NCI-H1092 (cell line): Measurements from ENCODE around the gene TRIP6.
"Not testable (repeated sequence)": the region's sequence is repeated elsewhere in the genome, so short reads cannot be mapped to it uniquely, and the experiment has no call there.

Experiments
- DNase-seq: peaks from one replicate; lab custom pipeline; 2025; lab: John Stamatoyannopoulos, UW

The TRIP6 gene

DNA sequence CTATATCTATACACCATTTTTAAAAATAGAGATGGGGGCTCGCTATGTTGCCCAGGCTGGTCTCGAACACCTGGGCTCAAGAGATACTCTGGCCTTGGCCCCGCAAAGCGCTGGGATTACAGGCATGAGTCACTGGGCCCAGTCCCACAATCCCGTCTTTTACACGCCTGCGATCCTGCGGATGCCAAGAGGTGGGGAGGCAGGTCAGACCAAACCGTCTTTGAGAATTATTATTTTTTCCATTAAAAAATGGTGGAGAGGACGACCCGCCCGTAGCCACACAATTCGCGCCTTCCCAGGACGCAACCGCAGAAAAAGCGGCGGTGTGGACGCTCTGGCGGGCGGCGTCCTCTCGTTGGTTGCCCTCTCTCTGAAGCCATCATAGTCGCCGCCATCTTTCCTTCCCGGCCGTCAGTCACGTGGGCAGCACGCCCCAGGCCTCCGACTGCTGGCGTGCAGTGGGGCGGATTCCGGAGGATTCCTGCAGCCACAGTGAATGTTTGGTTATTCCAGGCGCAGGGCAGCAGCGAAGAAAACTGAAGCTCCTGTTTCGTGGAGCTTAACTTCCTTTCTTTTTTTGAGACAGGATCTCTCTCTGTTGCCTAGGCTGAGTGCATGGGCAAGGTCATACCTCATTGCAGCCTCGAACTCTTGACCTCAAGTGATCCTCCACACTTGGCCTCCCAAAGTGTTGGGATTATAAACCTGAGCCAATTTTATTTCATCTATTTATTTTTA is 29.9 kb upstream of the TRIP6 start:
- peak; percentile 68 for DNase-seq

- no peak for DNase-seq
Observed at GRCh38 chr7:100839361-100839760, 27.8 kb upstream of the TRIP6 start.

DNA sequence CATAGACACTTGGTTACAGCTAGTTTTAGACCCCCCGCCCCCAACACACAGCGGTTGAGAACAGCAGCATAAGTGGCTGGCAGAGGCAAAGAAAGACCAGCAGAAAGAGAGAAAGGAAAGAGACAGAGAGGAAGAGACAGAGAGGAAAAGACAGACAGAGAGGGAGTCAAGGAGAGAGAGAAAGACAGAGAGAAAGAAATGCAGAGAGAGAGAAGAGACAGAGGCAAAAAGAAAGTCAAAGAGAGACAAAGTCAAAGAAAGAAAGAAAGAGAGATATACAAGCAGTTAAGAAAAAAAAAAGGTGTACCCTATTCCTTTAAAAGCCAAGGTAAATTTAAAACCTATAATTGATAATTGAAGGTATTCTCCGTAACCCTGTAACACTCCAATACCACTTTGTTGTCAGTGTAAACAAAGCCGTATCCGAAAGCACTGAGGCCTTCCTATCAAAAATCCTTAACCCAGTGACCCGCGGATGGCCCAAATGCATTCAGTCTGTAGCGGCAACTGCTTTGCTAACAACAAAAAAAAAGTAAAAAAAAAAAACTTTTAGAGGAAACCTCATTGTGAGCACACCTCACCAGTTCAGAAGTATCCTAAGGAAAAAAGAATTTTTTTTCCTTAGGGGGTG is 26.6 kb upstream of the TRIP6 start:
- no peak for DNase-seq

DNA sequence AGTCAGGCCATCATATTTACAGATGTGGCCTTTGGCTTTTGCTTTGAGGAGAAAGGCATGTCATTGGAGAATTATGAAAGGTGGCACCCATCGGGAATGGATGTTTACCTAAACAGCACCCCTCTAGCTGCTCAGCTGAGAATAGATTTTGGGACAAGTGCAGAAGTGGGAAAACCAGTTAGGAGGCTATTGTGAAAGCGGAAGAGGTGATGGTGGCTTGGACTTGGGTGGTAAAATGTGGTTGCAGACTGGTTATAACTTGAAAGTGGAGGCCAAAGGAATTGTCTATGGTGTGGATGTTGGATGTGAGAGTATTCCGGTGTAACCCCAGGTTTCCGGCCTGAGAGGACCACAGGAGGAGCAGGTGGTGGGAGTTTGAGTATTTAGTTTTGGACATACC is 19.8 kb upstream of the TRIP6 start:
- DNase-seq = no peak

DNA sequence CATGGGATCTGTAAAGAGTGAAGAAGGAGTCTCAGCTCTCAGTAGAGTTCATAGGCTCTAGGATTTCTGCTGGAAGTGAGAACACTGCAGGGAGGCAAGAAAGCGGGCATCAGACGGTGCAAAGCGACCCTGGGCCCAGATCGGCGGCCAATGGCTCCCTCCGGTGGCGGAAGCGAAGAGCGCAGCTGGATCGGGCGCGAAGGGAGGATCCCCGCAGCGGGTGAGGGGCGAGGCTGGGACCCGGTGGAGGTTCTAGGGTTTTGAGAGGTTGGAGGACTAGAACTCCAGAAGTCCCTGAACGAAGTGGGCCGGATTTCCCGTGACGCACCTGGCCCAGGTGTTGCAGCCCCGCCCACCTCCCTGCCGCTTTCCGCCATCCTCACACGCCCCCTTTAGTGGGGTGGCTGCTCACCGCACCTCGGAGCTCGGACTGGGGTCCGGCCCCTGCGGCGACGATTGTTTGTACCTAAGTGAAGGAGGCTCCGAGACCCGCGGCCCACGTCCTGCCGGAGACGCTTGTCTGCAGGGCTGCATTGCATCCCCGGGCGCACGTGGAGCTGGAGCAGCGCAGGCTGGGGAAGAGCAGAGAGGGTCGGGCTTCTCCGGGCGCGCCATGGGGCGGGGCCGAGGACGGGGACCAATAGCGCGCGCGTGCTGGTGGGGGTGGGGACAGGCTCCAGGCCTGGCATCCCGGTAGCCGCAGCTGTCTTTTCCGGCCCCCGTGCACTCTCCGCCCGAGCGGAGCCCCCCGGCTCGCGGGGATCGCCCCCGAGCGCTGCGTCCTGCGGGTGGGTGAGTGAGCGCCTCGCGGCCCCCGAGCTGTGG is 14.9 kb upstream of the TRIP6 start, which contains the start of gene SLC12A9:
TSS of gene SLC12A9 (plus strand) at position 666 of the 825 bp plus-strand sequence. CDS start 1,485 bp downstream, outside the sequence.
- peak; percentile 88 for DNase-seq

GRCh38 chr7:100854146-100854895 is 12.9 kb upstream of the TRIP6 start:
- no peak for DNase-seq

DNA sequence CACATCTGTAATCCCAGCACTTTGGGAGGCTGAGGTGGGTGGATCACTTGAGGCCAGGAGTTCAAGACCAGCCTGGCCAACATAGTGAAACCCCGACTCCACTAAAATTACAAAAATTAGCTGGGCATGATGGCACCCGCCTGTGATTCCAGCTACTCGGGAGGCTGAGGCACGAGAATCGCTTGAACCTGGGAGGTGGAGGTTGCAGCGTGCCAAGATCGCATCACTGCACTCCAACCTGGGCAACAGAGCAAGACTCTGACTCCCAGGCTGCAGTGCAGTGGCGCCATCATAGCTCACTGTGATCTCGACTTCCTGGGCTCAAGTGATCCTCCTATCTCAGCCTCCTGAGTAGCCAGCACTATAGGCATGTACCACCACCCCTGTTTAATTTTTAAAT is 12.3 kb upstream of the TRIP6 start:
- DNase-seq = not testable (repeated sequence)

GRCh38 chr7:100855515-100855914 is 11.7 kb upstream of the TRIP6 start:
- DNase-seq = no peak

DNA sequence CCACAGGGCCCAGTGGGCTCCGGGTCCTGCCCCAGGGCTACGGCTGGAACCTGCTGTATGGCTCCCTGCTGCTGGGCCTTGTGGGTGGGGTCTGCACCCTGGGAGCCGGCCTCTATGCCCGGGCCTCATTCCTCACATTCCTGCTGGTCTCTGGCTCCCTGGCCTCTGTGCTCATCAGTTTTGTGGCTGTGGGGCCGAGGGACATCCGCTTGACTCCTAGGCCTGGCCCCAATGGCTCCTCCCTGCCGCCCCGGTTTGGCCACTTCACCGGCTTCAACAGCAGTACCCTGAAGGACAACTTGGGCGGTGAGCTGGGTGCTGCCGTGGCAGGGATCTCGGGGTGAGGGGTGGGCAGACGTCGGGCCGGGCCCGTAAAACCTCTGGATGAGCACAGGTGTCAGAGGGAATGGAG is 10.3 kb upstream of the TRIP6 start:
- no peak for DNase-seq

- DNase-seq = no peak
Observed at GRCh38 chr7:100859856-100860255, 7.3 kb upstream of the TRIP6 start.

- DNase-seq = no peak
Observed at GRCh38 chr7:100860702-100861615, 6.2 kb upstream of the TRIP6 start.

- DNase-seq = no peak
Observed at GRCh38 chr7:100861616-100861985, 5.6 kb upstream of the TRIP6 start.

GRCh38 chr7:100863406-100863950 is 3.7 kb upstream of the TRIP6 start:
- no peak for DNase-seq

DNA sequence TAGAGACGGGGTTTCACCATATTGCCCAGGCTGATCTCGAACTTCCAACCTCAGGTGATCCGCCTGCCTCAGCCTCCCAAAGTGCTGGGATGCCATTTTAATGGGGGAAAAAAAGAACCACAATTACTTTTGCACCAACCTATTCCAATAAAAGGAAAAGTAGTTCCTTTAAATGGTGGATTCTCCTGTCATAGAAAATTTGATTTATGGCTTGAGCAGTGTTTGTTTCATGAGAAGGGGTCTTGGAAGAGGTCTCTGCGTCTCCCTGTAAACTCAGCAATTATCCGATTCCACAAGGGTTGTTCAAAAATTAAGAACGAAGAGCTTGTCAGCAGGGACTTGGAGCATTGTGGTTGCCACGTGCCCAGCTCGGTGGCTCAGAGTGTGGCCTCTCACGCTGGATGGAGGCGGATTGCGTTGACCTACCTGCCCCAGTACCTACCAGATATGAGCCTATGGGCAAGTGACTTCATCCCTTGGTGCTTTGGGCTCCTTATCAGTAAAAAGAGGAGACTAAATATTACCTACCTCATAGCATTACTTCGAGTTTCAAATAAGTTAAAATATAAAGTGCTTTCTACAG is 2.8 kb upstream of the TRIP6 start:
- no peak for DNase-seq

DNA sequence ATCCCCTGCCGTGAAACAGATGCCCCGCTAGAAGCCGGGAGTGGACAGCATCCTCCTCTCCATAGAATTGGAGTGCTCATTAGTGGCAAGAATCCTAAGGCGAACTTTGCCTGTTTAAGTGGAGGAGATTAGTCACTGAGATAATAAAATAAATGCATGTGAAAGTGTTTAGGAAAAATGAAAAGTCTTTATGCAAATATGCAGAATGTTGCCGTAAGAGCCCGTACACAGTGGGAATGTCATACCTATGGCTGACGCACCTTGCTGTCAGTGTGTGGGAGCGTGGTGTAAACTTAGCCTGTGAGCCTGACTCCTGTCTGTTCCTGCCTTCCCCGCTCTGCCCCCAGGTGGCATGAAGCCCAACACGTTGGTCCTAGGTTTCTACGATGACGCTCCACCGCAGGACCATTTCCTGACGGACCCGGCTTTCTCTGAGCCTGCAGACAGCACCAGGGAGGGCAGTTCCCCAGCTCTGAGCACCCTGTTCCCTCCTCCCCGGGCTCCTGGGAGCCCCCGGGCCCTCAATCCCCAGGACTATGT is 1.7 kb upstream of the TRIP6 start:
- DNase-seq = peak; percentile 14

- DNase-seq = peak; percentile 65
Observed at GRCh38 chr7:100865938-100866728, 1.1 kb upstream of the TRIP6 start.

GRCh38 chr7:100866729-100867039 is 503 bp upstream of the TRIP6 start:
- DNase-seq = no peak

DNA sequence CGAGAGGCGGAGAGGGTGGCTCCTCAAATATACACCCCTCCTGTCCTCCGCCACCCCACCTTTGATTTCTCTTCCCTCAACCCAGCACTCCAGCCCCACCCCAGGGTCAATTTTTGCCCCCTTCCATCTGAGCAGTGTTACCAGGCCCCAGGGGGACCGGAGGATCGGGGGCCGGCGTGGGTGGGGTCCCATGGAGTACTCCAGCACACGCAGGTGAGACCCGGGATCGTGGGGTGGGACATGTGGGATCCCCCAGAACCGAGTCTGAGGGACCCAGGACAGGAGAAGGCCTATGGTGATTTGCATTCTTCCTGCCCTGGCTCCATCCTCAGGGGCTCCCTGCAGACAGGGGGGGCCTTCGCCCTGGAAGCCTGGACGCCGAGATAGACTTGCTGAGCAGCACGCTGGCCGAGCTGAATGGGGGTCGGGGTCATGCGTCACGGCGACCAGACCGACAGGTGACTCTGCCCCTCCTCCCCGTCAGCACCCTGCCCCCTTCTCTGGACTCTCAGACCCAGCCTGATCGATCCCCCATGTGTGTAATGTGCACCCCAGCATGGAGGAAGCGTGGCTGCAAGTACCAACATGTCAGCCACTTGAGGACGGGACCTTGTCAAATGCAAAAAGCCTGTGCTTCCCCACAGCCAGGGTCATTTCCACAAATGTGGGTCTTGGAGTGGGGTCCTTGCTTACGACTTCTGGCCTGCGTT is 744 bp downstream of the TRIP6 start:
- no peak for DNase-seq
